ENCODE data around the gene TFDP2.

- TF ChIP-seq CTCF (IDR thresholded peaks at IDR 0.05 in 2 of 3, conservative IDR thresholded peaks at IDR 0.05 in 1 of 3; ENCODE audit: borderline replicate concordance in 1 of 3, insufficient read depth in 1 of 3, low read depth in 2 of 3, low read length in 2 of 3) (no peak), POLR2A (IDR thresholded peaks at IDR 0.05; ENCODE audit: borderline replicate concordance, extremely low read depth, insufficient read depth, insufficient read length) (no peak), FOSL1 (IDR thresholded peaks at IDR 0.05; ENCODE audit: low read depth) (no peak), MAX (IDR thresholded peaks at IDR 0.05) (no peak), POLR2AphosphoS5 (IDR thresholded peaks at IDR 0.05; ENCODE audit: low read depth, low read length) (no peak), EZH2phosphoT487 (IDR thresholded peaks at IDR 0.05; ENCODE audit: borderline replicate concordance) (no peak), EZH2 (IDR thresholded peaks at IDR 0.05) (no peak), ZBTB33 (IDR thresholded peaks at IDR 0.05; ENCODE audit: extremely low read depth, insufficient replicate concordance, low read length) (no peak)
- TF ChIP-seq, protein P1, sequence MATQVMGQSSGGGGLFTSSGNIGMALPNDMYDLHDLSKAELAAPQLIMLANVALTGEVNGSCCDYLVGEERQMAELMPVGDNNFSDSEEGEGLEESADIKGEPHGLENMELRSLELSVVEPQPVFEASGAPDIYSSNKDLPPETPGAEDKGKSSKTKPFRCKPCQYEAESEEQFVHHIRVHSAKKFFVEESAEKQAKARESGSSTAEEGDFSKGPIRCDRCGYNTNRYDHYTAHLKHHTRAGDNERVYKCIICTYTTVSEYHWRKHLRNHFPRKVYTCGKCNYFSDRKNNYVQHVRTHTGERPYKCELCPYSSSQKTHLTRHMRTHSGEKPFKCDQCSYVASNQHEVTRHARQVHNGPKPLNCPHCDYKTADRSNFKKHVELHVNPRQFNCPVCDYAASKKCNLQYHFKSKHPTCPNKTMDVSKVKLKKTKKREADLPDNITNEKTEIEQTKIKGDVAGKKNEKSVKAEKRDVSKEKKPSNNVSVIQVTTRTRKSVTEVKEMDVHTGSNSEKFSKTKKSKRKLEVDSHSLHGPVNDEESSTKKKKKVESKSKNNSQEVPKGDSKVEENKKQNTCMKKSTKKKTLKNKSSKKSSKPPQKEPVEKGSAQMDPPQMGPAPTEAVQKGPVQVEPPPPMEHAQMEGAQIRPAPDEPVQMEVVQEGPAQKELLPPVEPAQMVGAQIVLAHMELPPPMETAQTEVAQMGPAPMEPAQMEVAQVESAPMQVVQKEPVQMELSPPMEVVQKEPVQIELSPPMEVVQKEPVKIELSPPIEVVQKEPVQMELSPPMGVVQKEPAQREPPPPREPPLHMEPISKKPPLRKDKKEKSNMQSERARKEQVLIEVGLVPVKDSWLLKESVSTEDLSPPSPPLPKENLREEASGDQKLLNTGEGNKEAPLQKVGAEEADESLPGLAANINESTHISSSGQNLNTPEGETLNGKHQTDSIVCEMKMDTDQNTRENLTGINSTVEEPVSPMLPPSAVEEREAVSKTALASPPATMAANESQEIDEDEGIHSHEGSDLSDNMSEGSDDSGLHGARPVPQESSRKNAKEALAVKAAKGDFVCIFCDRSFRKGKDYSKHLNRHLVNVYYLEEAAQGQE (IDR thresholded peaks at IDR 0.05; ENCODE audit: low read depth): no peak
These were observed 250.4 kb downstream of the TFDP2 start for GRCh38 chr3:141898908-141899307.

Data from HCT116 (cell line).